HepG2 (cell line): Measurements from ENCODE around the gene GNB1. TPM values are rescaled to one million over a fixed set of nuclear protein-coding genes. Genes with fewer than 3 reads are reported as not detected.

ENCODE experiments used
- ATAC-seq: fragments of 200-7000 bp; cut with Tn5 transposase; 3 replicates; pipeline ENCODE4 v1.9.1; 2020; ENCODE audit warnings: mild to moderate bottlenecking, moderate library complexity
- BruUV-seq: library from RNA; stranded (reverse); fragments of 400-500 nt; replicated peaks from 2 replicates; lab custom pipeline; 2021; lab: Mats Ljungman, UMichigan
- CTCF ChIA-PET: fragments of 300-600 bp; formaldehyde crosslinking; extraction: SDS; loops from one replicate; lab custom pipeline; 2021; ENCODE audit warnings: low total read pairs, inconsistent platforms, low intra/inter-chr PET ratio; lab: Yijun Ruan, JAX
- POLR2A ChIA-PET: fragments of 350-600 bp; sonication (Branson Sonifier 250); formaldehyde crosslinking; loops from one replicate; lab custom pipeline; 2020; ENCODE audit warnings: antibody characterized with exemption, inconsistent platforms; lab: Yijun Ruan, JAX
- DNase-seq: peaks from one replicate; pipeline ENCODE4 v3.0.0-alpha.2; 2015; ENCODE audit warnings: low spot score
- FAIRE-seq: peaks from 3 replicates; lab custom pipeline; 2011; peaks lifted over from hg19 to GRCh38; lab: Jason Lieb, UNC
- H2AFZ ChIP-seq: one replicate; pipeline ENCODE4 v1.6.1; 2011; ENCODE audit warnings: low read length, inconsistent platforms
- H3K27ac ChIP-seq: fragments of 300-600 bp; 3 replicates; pipeline ENCODE4 v1.8.0; 2011; ENCODE audit warnings: mixed run types, mild to moderate bottlenecking, mixed read lengths, low read length, inconsistent platforms; ENCODE audit not compliant: insufficient read depth; ENCODE audit errors: extremely low read length
- H3K27me3 ChIP-seq, 2 experiments: fragments of 200-600 bp in 1 of 2; 2 replicates in 1 of 2; 3 replicates in 1 of 2; pipeline versions ENCODE4 v1.6.0 to v1.8.0; 2011; ENCODE audit warnings: low read length in 2 of 2, mild to moderate bottlenecking in 2 of 2, moderate library complexity in 2 of 2, inconsistent platforms in 1 of 2; ENCODE audit not compliant: insufficient read depth in 2 of 2, control insufficient read depth in 1 of 2
- H3K36me3 ChIP-seq, 2 experiments: fragments of 200-600 bp in 1 of 2; replicated peaks in 1 of 2; 2 replicates in 1 of 2; 3 replicates in 1 of 2; pipeline versions ENCODE4 v1.5.1 to v1.8.0; 2011; ENCODE audit warnings: low read length in 2 of 2, inconsistent platforms in 1 of 2; ENCODE audit not compliant: insufficient read depth in 2 of 2, control insufficient read depth in 1 of 2
- H3K4me1 ChIP-seq: 2 replicates; pipeline ENCODE4 v1.5.1; 2012; ENCODE audit warnings: low read length, inconsistent platforms; ENCODE audit not compliant: insufficient read depth
- H3K4me2 ChIP-seq: 2 replicates; pipeline ENCODE4 v1.6.0; 2011; ENCODE audit warnings: low read depth, low read length, inconsistent platforms
- H3K4me3 ChIP-seq, 3 experiments: fragments of 200-600 bp in 1 of 3; sonication (generic), shearing (Covaris generic) in 1 of 3; replicated peaks in 1 of 3; 2 replicates each; pipeline ENCODE4 v1.5.1; 2011 to 2016; ENCODE audit warnings: low read length in 3 of 3, inconsistent platforms in 2 of 3, low read depth in 2 of 3, mild to moderate bottlenecking in 2 of 3, control low read depth in 1 of 3, mixed read lengths in 1 of 3; ENCODE audit not compliant: insufficient read depth in 1 of 3
- H3K79me2 ChIP-seq: one replicate; pipeline ENCODE4 v1.6.1; 2011; ENCODE audit warnings: low read length, inconsistent platforms; ENCODE audit not compliant: insufficient read depth
- H3K9ac ChIP-seq: 2 replicates; pipeline ENCODE4 v1.6.0; 2011; ENCODE audit warnings: mild to moderate bottlenecking, low read depth, low read length, inconsistent platforms; ENCODE audit not compliant: insufficient read depth
- H3K9me3 ChIP-seq: 2 replicates; pipeline ENCODE4 v1.5.1; 2012; ENCODE audit warnings: mild to moderate bottlenecking, low read length
- H4K20me1 ChIP-seq: 2 replicates; pipeline ENCODE4 v1.6.0; 2011; ENCODE audit warnings: inconsistent platforms, mild to moderate bottlenecking, low read length, moderate library complexity; ENCODE audit not compliant: insufficient read depth
- ATF2 ChIP-seq: sonication (generic); formaldehyde crosslinking; IDR thresholded peaks from 2 replicates; pipeline ENCODE4 v1.4.0; 2020; ENCODE audit warnings: missing genetic modification reagents
- GMEB2 ChIP-seq: IDR thresholded peaks from 2 replicates; pipeline ENCODE4 v1.6.1; 2016; ENCODE audit warnings: missing biosample characterization, missing genetic modification reagents, low read depth
- GPBP1L1 ChIP-seq: sonication (generic); formaldehyde crosslinking; IDR thresholded peaks from 2 replicates; pipeline ENCODE4 v1.5.0; 2020; ENCODE audit warnings: mild to moderate bottlenecking, missing genetic modification reagents
- RARA ChIP-seq: IDR thresholded peaks from 2 replicates; pipeline ENCODE4 v1.6.1; 2016; ENCODE audit warnings: missing genetic modification reagents, missing compliant biosample characterization
- ZNF768 ChIP-seq: sonication (generic); formaldehyde crosslinking; IDR thresholded peaks from 2 replicates; pipeline ENCODE4 v1.4.0; 2020; ENCODE audit warnings: missing genetic modification reagents
- WGBS: methylation state at CpG from one replicate; pipeline ENCODE4 v1.1.6; 2017; ENCODE audit warnings: low lambda C conversion rate; 5-methylcytosine and 5-hydroxymethylcytosine counted together
- in situ Hi-C: cut with HindIII; loops from 2 replicates; pipeline ENCODE4 v1.10.0; 2017; ENCODE audit warnings: low pct_unique_long_range_greater_than_20kb; ENCODE audit not compliant: extremely low pct_ligation_motif_present
- intact Hi-C: fragments of 100-400 bp; cut with micrococcal nuclease; formaldehyde crosslinking; loops from one replicate; pipeline ENCODE4 v1.10.0; 2022; ENCODE audit not compliant: unreplicated experiment
- polyA plus RNA-seq, 8 experiments: library from polyadenylated mRNA; depleted of rRNA in 3 of 8; stranded (reverse) in 7 of 8; unstranded in 1 of 8; fragments of >200 nt; fragmentation: Illumina TruSeq in 4 of 8; extraction: Trizol in 4 of 8; gene quantifications; 2 replicates each; pipeline versions ENCODE4 v1.2.1 to v1.2.3, GENCODE V29; 2011 to 2016; ENCODE audit warnings: low read depth in 4 of 8, missing spikeins in 1 of 8, mixed read lengths in 1 of 8; ENCODE audit not compliant: insufficient read depth in 1 of 8
- total RNA-seq, 5 experiments: library from RNA; depleted of rRNA; stranded (reverse); fragments of >200 nt; fragmentation: Illumina TruSeq; extraction: Trizol; gene quantifications; 2 replicates each; pipeline ENCODE4 v1.2.3, GENCODE V29; 2016; ENCODE audit warnings: low read depth in 1 of 5

Gene GNB1
- total and polyA plus RNA-seq, 2 of the 13 experiments (the other 11 are each of a cell fraction or from before 2014, with no cell fraction given) = 66.2 to 327 TPM

- no peak for TF ChIP-seq ZNF768 (CRISPR knock-in tag)
- no peak for TF ChIP-seq GMEB2 (CRISPR knock-in tag)
These were observed 102.0 kb downstream of the GNB1 start (continued) for GRCh38 chr1:1788646-1789431.

- no peak overlapping the region for H3K4me3 ChIP-seq
- H3K4me2 ChIP-seq = no peak overlapping the region
- ChIA-PET POLR2A (no interaction called here), CTCF (no interaction called here)
- H3K36me3 ChIP-seq = peaks cover 41 to 75% of the 10 kb centered on the region in 2 experiments
- peaks cover 5% of the 10 kb centered on the region; the same call in 1 of the 2 replicates for H3K4me1 ChIP-seq
- ATAC-seq = no peak; the same call in 2 of the 3 replicates
- no peaks in the 10 kb centered on the region for H3K27me3 ChIP-seq
- H3K9ac ChIP-seq = no peak overlapping the region
- no TSS peak for BruUV-seq
- TF ChIP-seq ATF2 (no peak), GPBP1L1 (CRISPR knock-in tag) (no peak), RARA (CRISPR knock-in tag) (no peak)
- no peak for FAIRE-seq
- no peaks in the 10 kb centered on the region for H3K9me3 ChIP-seq
- in situ Hi-C loops (loop anchor here (10.0 kb wide), 1 partner anchor 117 kb away; no protein-coding TSS in a partner anchor), intact Hi-C loops (no loop called here)
- no peaks in the 10 kb centered on the region for H4K20me1 ChIP-seq
- no peak overlapping the region for H3K27ac ChIP-seq
- WGBS = 94% methylated on average over 7 of the region's 7 CpGs
- no peaks in the 10 kb centered on the region for H3K79me2 ChIP-seq
- DNase-seq = no peak
- H2AFZ ChIP-seq = no peak overlapping the region
These were observed 102.8 kb downstream of the GNB1 start for GRCh38 chr1:1788136-1788535.
